H1 (cell line): ENCODE data around the gene CUX1. TPM values are rescaled to one million over a fixed set of nuclear protein-coding genes. Genes with fewer than 3 reads are reported as not detected.

Source experiments
- TBP ChIP-seq: IDR thresholded peaks from 2 replicates; pipeline ENCODE4 v1.6.1; 2011; ENCODE audit warnings: low read depth, low read length, improper control_type of control experiment
- polyA plus RNA-seq, 7 experiments: library from polyadenylated mRNA; depleted of rRNA in 3 of 7; stranded (reverse) in 5 of 7; unstranded in 2 of 7; fragments of >200 nt in 5 of 7; fragments of 200-250 nt in 2 of 7; gene quantifications; 1 replicate in 5 of 7; 2 replicates in 1 of 7; 4 replicates in 1 of 7; pipeline versions ENCODE4 v1.2.1 to v1.2.3, GENCODE V29; 2011 to 2013; ENCODE audit warnings: missing spikeins in 2 of 7, mixed read lengths in 2 of 7
- total RNA-seq: library from RNA; stranded (reverse); fragmentation: NEBNext Ultra II Directional; extraction: Animal tissue kit (Norgen Biotek cat#: 25700); gene quantifications from 2 replicates; pipeline ENCODE4 v1.2.1, GENCODE V29; 2021

The CUX1 gene
- total and polyA plus RNA-seq, 2 of the 8 experiments (the other 6 are each of a cell fraction or from before 2014, with no cell fraction given) = 21.6 to 65.9 TPM

DNA sequence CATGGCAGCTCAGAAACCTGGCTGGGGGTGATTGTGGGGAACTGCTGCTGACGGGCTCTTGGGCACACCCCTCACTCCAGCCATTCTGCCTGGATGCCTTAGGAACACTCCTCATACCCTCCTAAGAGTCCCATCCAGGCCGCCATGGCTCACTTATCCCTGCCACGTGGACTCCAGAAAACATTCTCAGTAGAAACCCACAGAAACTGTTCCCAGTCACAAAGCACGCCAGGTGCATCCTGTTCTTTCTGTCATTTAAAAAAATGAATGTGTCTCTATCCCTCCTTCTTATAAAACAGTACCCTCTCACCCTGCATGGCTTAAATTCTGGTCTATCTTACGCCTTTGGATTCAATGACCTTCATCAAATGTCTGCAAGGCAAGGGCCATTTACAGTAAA, 177.7 kb downstream of the CUX1 start (continued):
- no peak for TF ChIP-seq TBP
